ENCODE measurements around the gene EFNA1. TPM values are rescaled to one million over a fixed set of nuclear protein-coding genes. Genes with fewer than 3 reads are reported as not detected.
A peak's percentile ranks its signal among the peaks of the same experiment; 100 is the strongest.

Gene EFNA1
- total and polyA plus RNA-seq, 2 of the 4 experiments (the other 2 are of a cell fraction): 0.90 to 1.6 TPM

DNA sequence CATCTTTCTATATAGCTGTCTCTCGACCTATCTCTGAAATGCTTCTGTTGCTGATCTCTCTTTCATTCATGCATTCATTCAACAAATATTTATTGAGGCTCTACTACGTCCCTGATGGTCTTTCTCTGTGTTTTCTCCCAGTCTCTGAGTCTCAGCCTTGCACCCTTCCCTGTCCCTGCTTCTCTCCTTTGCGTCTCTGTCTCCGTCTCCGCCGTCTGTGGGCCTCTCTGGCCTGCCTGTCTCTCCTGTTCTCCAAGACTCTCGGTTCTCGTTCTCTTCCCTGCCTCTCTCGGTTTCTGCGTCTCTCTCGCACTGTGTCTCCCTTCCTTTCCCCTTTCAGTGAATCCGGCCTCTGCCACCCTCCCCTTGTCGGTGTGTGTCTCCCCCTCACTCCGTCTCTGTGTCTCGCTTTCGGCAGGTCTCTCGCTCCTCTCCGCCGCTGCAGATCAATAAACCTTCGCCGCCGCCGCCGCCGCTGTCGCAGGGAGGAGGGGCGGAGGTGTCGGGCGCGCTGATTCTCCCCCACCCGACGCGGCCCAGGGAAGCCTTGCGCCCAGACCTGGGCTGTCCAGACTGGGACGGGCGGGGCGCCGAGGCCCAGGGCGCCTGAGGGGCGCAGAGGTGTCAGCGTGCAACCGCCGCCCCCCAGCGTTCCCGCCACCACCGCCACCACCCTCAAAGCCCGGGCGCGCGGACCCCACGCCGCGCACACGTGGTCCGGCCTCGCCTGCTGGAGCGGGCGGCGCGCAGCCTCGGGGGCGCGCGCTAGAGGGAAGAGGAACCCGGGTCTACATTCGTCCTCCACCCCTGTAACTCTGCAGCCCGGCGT is 46.0 kb upstream of the EFNA1 start (continued):
- TF ChIP-seq CEBPB (IDR thresholded peaks at IDR 0.05; ENCODE audit: low read depth, low read length): no peak

DNA sequence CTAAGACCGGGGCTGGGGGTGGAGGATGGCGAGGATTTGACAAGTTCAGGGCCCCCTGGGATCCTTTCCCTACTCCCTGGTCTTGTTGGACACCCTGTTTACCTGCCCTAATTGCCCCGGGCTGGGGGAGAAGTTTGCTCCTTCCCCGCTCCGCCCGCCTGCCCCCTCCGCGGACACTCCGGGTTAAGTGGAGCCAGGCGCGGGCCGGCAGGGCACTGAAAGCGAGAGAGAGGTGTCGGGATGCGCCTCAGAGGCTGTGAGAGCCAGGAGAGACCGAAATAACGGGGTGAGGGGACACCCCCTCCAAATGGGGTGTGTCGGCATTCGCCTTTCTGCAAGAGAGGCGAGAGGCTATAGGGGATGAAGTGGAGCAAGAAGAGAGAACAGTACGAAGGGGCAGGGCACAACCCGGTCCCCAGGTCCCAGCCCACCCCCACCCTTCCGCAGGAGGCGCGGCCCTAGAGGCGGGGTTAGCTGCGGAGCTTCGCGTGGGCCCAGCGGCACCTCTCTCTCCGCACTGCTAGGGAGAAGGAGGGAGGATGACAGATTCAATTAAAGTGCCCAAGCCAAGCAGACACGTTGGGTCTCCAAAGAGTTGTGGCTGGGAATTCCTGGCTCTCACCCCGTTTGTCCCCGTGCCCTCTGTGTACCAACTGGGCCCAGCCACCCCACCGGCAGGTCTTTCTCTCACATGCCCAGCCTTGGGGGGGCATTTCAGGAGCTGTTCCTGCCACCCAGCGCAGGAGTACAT is 45.2 kb upstream of the EFNA1 start:
- H3K4me1 ChIP-seq (ENCODE audit: control insufficient read depth, insufficient read depth, low read length): peaks cover 11% of the 10 kb centered on the region; the same call in 1 of the 2 replicates
- no peak overlapping the region for H4K5ac ChIP-seq (ENCODE audit: low read depth, low read length)
- no peak overlapping the region for H3K9ac ChIP-seq (ENCODE audit: low read depth, low read length)
- H3K27ac ChIP-seq (ENCODE audit: insufficient read depth, low read length): no peak overlapping the region
- no peaks in the 10 kb centered on the region for H3K36me3 ChIP-seq (ENCODE audit: control insufficient read depth, insufficient read depth, low read length)
- DNase-seq (no peak), ATAC-seq (ENCODE audit: low read depth) (no peak)
- H2AK9ac ChIP-seq (replicated peaks; ENCODE audit: low read depth, low read length, poor library complexity): peak overlapping the region; percentile 33
- no peak overlapping the region for H2AK5ac ChIP-seq (ENCODE audit: low read depth, low read length)
- no peak overlapping the region for H2BK5ac ChIP-seq (ENCODE audit: low read depth, low read length, poor library complexity, severe bottlenecking)
- peaks cover 8% of the 10 kb centered on the region for H3K9me1 ChIP-seq (ENCODE audit: insufficient read depth, low read length)
- no peak overlapping the region for H3K4me3 ChIP-seq (ENCODE audit: insufficient read depth, low read depth, low read length)
- ChIA-PET POLR2A (ENCODE audit: unreplicated experiment) (no interaction called here), CTCF (no interaction called here)
- no peaks in the 10 kb centered on the region for H3K9me3 ChIP-seq (ENCODE audit: control insufficient read depth, insufficient read depth, low read length)
- H3K4ac ChIP-seq (ENCODE audit: low read depth, low read length): no peak overlapping the region
- 16% methylated on average over 5 of the region's 36 CpGs; no CpG with 5 or more reads in 1 of the 2 experiments for WGBS, 2 experiments (ENCODE audit: extremely low coverage in 2 of 2, insufficient read length in 1 of 2)
- H3K79me1 ChIP-seq (ENCODE audit: low read depth in 1 of 2, low read length in 2 of 2): no peaks in the 10 kb centered on the region; a peak in 1 of 4 replicates
- H3K4me2 ChIP-seq (ENCODE audit: low read depth, low read length): no peak overlapping the region
- no peak overlapping the region for H3K56ac ChIP-seq (ENCODE audit: extremely low read depth, insufficient read depth, low read length)
- no peak overlapping the region for H2BK20ac ChIP-seq (ENCODE audit: low read depth, low read length)
- H3K14ac ChIP-seq (replicated peaks; ENCODE audit: low read depth, low read length): no peak overlapping the region
- H3K23ac ChIP-seq (ENCODE audit: low read depth, low read length): no peak overlapping the region
- in situ Hi-C loops (cut with MboI; ENCODE audit: low sequenced_read_pairs): no loop called here
- peak overlapping the region; percentile 45 for H2AFZ ChIP-seq (replicated peaks; ENCODE audit: low read length, poor library complexity)
- no peak overlapping the region for H4K8ac ChIP-seq (ENCODE audit: low read depth in 2 of 2, low read length in 2 of 2)
- dilution Hi-C loops (cut with HindIII; ENCODE audit: low sequenced_read_pairs, unreplicated experiment): no loop called here
- intact Hi-C loops (cut with micrococcal nuclease): loop anchor here (10.0 kb wide), 1 partner anchor 608 kb away; no protein-coding TSS in a partner anchor
- H4K20me1 ChIP-seq (ENCODE audit: insufficient read depth, low read length): peaks cover 11% of the 10 kb centered on the region
- no peak overlapping the region for H2BK120ac ChIP-seq (ENCODE audit: low read depth, low read length)
- no TSS peak for BruUV-seq (replicated peaks)
- H4K91ac ChIP-seq (ENCODE audit: insufficient read depth, low read depth, low read length): no peak overlapping the region
- peaks cover 61% of the 10 kb centered on the region for H3K27me3 ChIP-seq (ENCODE audit: control insufficient read depth, insufficient read depth, low read length)
- no peak overlapping the region for H3K18ac ChIP-seq (ENCODE audit: low read depth, low read length)
- H2BK15ac ChIP-seq (ENCODE audit: low read depth, low read length): no peak overlapping the region
- TF ChIP-seq, protein P1, sequence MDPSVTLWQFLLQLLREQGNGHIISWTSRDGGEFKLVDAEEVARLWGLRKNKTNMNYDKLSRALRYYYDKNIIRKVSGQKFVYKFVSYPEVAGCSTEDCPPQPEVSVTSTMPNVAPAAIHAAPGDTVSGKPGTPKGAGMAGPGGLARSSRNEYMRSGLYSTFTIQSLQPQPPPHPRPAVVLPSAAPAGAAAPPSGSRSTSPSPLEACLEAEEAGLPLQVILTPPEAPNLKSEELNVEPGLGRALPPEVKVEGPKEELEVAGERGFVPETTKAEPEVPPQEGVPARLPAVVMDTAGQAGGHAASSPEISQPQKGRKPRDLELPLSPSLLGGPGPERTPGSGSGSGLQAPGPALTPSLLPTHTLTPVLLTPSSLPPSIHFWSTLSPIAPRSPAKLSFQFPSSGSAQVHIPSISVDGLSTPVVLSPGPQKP (IDR thresholded peaks at IDR 0.05; ENCODE audit: borderline replicate concordance, low read depth, low read length): no peak
- TF ChIP-seq CHD1 (IDR thresholded peaks at IDR 0.05; ENCODE audit: low read depth, low read length) (no peak), SMC3 (IDR thresholded peaks at IDR 0.05; ENCODE audit: low read depth, low read length) (no peak), RAD21 (IDR thresholded peaks at IDR 0.05; ENCODE audit: low read length) (no peak), RFX5 (IDR thresholded peaks at IDR 0.05; ENCODE audit: low read depth, low read length) (no peak), MAZ (IDR thresholded peaks at IDR 0.05; ENCODE audit: borderline replicate concordance, low read depth, low read length) (no peak), MXI1 (IDR thresholded peaks at IDR 0.05; ENCODE audit: borderline replicate concordance, low read depth, low read length) (no peak)
- TF ChIP-seq, protein P2, sequence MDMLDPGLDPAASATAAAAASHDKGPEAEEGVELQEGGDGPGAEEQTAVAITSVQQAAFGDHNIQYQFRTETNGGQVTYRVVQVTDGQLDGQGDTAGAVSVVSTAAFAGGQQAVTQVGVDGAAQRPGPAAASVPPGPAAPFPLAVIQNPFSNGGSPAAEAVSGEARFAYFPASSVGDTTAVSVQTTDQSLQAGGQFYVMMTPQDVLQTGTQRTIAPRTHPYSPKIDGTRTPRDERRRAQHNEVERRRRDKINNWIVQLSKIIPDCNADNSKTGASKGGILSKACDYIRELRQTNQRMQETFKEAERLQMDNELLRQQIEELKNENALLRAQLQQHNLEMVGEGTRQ (IDR thresholded peaks at IDR 0.05; ENCODE audit: low read depth, low read length): no peak
- TF ChIP-seq, protein P3, sequence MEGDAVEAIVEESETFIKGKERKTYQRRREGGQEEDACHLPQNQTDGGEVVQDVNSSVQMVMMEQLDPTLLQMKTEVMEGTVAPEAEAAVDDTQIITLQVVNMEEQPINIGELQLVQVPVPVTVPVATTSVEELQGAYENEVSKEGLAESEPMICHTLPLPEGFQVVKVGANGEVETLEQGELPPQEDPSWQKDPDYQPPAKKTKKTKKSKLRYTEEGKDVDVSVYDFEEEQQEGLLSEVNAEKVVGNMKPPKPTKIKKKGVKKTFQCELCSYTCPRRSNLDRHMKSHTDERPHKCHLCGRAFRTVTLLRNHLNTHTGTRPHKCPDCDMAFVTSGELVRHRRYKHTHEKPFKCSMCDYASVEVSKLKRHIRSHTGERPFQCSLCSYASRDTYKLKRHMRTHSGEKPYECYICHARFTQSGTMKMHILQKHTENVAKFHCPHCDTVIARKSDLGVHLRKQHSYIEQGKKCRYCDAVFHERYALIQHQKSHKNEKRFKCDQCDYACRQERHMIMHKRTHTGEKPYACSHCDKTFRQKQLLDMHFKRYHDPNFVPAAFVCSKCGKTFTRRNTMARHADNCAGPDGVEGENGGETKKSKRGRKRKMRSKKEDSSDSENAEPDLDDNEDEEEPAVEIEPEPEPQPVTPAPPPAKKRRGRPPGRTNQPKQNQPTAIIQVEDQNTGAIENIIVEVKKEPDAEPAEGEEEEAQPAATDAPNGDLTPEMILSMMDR (conservative IDR thresholded peaks at IDR 0.05; ENCODE audit: low read depth, low read length): no peak
